GM12878 (cell line): Measurements from ENCODE around the gene SLCO3A1. TPM values are rescaled to one million over a fixed set of nuclear protein-coding genes. Genes with fewer than 3 reads are reported as not detected.

ENCODE experiments used
- ATAC-seq: fragments of 200-7000 bp; cut with Tn5 transposase; 3 replicates; pipeline ENCODE4 v1.9.1; 2020; ENCODE audit warnings: mild to moderate bottlenecking, moderate library complexity
- BruUV-seq: library from RNA; stranded (reverse); fragments of 400-500 nt; replicated peaks from 2 replicates; lab custom pipeline; 2021; lab: Mats Ljungman, UMichigan
- CTCF ChIA-PET: fragments of 300-600 bp; sonication (Branson Sonifier 250); formaldehyde crosslinking; extraction: SDS; loops from one replicate; lab custom pipeline; 2021; ENCODE audit warnings: inconsistent platforms; lab: Yijun Ruan, JAX
- POLR2A ChIA-PET: fragments of 350-600 bp; formaldehyde crosslinking; extraction: SDS; loops from one replicate; lab custom pipeline; 2021; ENCODE audit warnings: inconsistent platforms; lab: Charles Lee
- RAD21 ChIA-PET: fragments of 300-600 bp; sonication (Branson Sonifier 250); formaldehyde crosslinking; loops from one replicate; lab custom pipeline; 2023; ENCODE audit warnings: antibody characterized with exemption; ENCODE audit not compliant: unreplicated experiment; lab: Charles Lee
- SMC1A ChIA-PET: fragments of 300-600 bp; sonication (Branson Sonifier 250); formaldehyde crosslinking; loops from one replicate; lab custom pipeline; 2023; ENCODE audit not compliant: unreplicated experiment, uncharacterized antibody; lab: Charles Lee
- DNase-seq: peaks from one replicate; pipeline ENCODE4 v3.0.0-alpha.2; 2011; ENCODE audit warnings: low read depth, low spot score
- FAIRE-seq: peaks from 3 replicates; lab custom pipeline; 2011; peaks lifted over from hg19 to GRCh38; lab: Jason Lieb, UNC
- H2AFZ ChIP-seq: 2 replicates; pipeline ENCODE4 v1.6.0; 2011; ENCODE audit warnings: low read depth, low read length, control low read depth; ENCODE audit not compliant: control insufficient read depth
- H3K27ac ChIP-seq: 2 replicates; pipeline ENCODE4 v1.5.1; 2011; ENCODE audit warnings: control low read depth; ENCODE audit not compliant: control insufficient read depth, insufficient read depth
- H3K27me3 ChIP-seq, 2 experiments: replicated peaks in 1 of 2; 2 replicates each; pipeline versions ENCODE4 v1.6.0 to v1.6.1; 2011; ENCODE audit warnings: low read length in 1 of 2; ENCODE audit not compliant: control insufficient read depth in 2 of 2, insufficient read depth in 2 of 2
- H3K36me3 ChIP-seq, 2 experiments: 2 replicates each; pipeline ENCODE4 v1.5.1; 2011; ENCODE audit warnings: low read length in 1 of 2; ENCODE audit not compliant: control insufficient read depth in 2 of 2, insufficient read depth in 2 of 2
- H3K4me1 ChIP-seq: 2 replicates; pipeline ENCODE4 v1.6.1; 2011; ENCODE audit warnings: mild to moderate bottlenecking, low read length, moderate library complexity, mixed read lengths; ENCODE audit not compliant: control insufficient read depth, insufficient read depth
- H3K4me2 ChIP-seq: 2 replicates; pipeline ENCODE4 v1.6.0; 2011; ENCODE audit warnings: control low read depth; ENCODE audit not compliant: control insufficient read depth, insufficient read depth
- H3K4me3 ChIP-seq: fragments of 200-600 bp; sonication (generic); 2 replicates; pipeline ENCODE4 v1.5.1; 2016
- H3K79me2 ChIP-seq: 2 replicates; pipeline ENCODE4 v1.6.0; 2011; ENCODE audit warnings: low read length; ENCODE audit not compliant: control insufficient read depth, insufficient read depth
- H3K9ac ChIP-seq: 2 replicates; pipeline ENCODE4 v1.8.0; 2011; ENCODE audit warnings: low read length, control low read depth, mixed read lengths; ENCODE audit not compliant: control insufficient read depth, insufficient read depth
- H3K9me3 ChIP-seq: replicated peaks from 3 replicates; pipeline ENCODE4 v1.5.1; 2011; ENCODE audit warnings: mild to moderate bottlenecking, low read length; ENCODE audit not compliant: control insufficient read depth, insufficient read depth
- H4K20me1 ChIP-seq: 2 replicates; pipeline ENCODE4 v1.6.0; 2011; ENCODE audit not compliant: control insufficient read depth, insufficient read depth
- BACH1 ChIP-seq: fragments of 450-650 bp; IDR thresholded peaks from 2 replicates; pipeline ENCODE4 v1.6.1; 2017; ENCODE audit warnings: mild to moderate bottlenecking, borderline replicate concordance
- BCL11A ChIP-seq: IDR thresholded peaks from 2 replicates; pipeline ENCODE4 v1.6.1; 2011; ENCODE audit warnings: low read depth, low read length
- CBX3 ChIP-seq: fragments of 200-600 bp; sonication (generic); IDR thresholded peaks from 2 replicates; pipeline ENCODE4 v1.6.1; 2016; ENCODE audit warnings: low read depth, borderline replicate concordance
- FOXM1 ChIP-seq: IDR thresholded peaks from 2 replicates; pipeline ENCODE4 v1.6.1; 2012; ENCODE audit warnings: low read depth, mild to moderate bottlenecking, inconsistent platforms, low read length, moderate library complexity
- IRF4 ChIP-seq: IDR thresholded peaks from 2 replicates; pipeline ENCODE4 v1.6.1; 2011; ENCODE audit warnings: low read depth, low read length
- SREBF2 ChIP-seq: IDR thresholded peaks from 2 replicates; pipeline ENCODE4 v1.6.1; 2012; ENCODE audit warnings: mild to moderate bottlenecking, low read length
- WGBS: methylation state at CpG from one replicate; pipeline ENCODE4 v1.1.6; 2016; ENCODE audit warnings: low lambda C conversion rate; ENCODE audit not compliant: insufficient replicate concordance, insufficient coverage; ENCODE audit errors: missing lambda C conversion rate; 5-methylcytosine and 5-hydroxymethylcytosine counted together
- in situ Hi-C: fragments of 300-500 bp; cut with MboI; formaldehyde crosslinking; loops from 9 replicates; pipeline ENCODE4 v1.14.3; 2018; ENCODE audit warnings: mixed read lengths
- intact Hi-C: fragments of 100-400 bp; cut with micrococcal nuclease; formaldehyde crosslinking; loops from one replicate; pipeline ENCODE4 v1.14.2; 2022; ENCODE audit not compliant: unreplicated experiment
- polyA plus RNA-seq, 11 experiments: library from polyadenylated mRNA; depleted of rRNA in 4 of 11; unstranded in 6 of 11; stranded (reverse) in 5 of 11; fragments of >200 nt; fragmentation: Nextera tagmentation in 4 of 11; fragmentation: Illumina TruSeq in 1 of 11; extraction: Ambion mirVana in 4 of 11; extraction: Trizol in 1 of 11; gene quantifications; 1 replicate in 1 of 11; 2 replicates in 10 of 11; pipeline versions ENCODE4 v1.2.1 to v1.2.3, GENCODE V29; 2011 to 2016; ENCODE audit warnings: inconsistent platforms in 2 of 11, missing spikeins in 2 of 11, low read depth in 1 of 11
- total RNA-seq, 4 experiments: library from RNA; depleted of rRNA in 3 of 4; stranded (reverse); fragments of >200 nt in 3 of 4; fragmentation: Illumina TruSeq in 1 of 4; extraction: Trizol in 1 of 4; gene quantifications; 2 replicates each; pipeline versions ENCODE4 v1.2.1 to v1.2.3, GENCODE V29; 2013 to 2021
- TF ChIP-seq, protein P1 (sequence below): fragments of 450-650 bp; IDR thresholded peaks from 2 replicates; pipeline ENCODE4 v1.6.1; 2017; ENCODE audit warnings: mild to moderate bottlenecking, moderate library complexity
- TF ChIP-seq, protein P2 (sequence below): IDR thresholded peaks from 2 replicates; pipeline ENCODE4 v1.6.1; 2012; ENCODE audit warnings: low read depth, low read length, improper control_type of control experiment
- TF ChIP-seq, protein P3 (sequence below): fragments of 450-650 bp; IDR thresholded peaks from 2 replicates; pipeline ENCODE4 v1.6.1; 2014; ENCODE audit warnings: mild to moderate bottlenecking

Gene SLCO3A1
- total and polyA plus RNA-seq, 10 of the 15 experiments (the other 5 are each of a cell fraction or from before 2014, with no cell fraction given) = 0.05 to 5.9 (median 0.31) TPM

DNA sequence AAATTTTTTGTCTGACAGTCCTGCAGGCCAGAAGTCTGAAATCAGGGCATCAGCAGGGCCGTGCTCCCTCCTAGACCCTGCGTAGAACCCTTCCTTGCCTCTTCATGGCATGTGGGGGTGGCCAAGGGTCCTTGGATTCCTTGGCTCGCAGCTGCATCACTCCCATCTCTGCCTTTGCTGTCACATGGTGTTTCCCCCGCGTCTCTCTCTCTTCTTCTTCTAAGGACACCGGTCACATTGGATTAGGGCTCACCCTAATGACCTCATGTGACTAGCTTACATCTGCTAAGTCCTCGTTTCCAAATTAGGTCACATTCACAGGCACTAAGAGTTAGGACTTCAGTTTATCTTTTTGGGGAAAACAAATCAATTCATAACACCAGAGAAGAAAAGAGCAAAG is 12.0 kb downstream of the SLCO3A1 start (continued):
- TF ChIP-seq, protein P1, sequence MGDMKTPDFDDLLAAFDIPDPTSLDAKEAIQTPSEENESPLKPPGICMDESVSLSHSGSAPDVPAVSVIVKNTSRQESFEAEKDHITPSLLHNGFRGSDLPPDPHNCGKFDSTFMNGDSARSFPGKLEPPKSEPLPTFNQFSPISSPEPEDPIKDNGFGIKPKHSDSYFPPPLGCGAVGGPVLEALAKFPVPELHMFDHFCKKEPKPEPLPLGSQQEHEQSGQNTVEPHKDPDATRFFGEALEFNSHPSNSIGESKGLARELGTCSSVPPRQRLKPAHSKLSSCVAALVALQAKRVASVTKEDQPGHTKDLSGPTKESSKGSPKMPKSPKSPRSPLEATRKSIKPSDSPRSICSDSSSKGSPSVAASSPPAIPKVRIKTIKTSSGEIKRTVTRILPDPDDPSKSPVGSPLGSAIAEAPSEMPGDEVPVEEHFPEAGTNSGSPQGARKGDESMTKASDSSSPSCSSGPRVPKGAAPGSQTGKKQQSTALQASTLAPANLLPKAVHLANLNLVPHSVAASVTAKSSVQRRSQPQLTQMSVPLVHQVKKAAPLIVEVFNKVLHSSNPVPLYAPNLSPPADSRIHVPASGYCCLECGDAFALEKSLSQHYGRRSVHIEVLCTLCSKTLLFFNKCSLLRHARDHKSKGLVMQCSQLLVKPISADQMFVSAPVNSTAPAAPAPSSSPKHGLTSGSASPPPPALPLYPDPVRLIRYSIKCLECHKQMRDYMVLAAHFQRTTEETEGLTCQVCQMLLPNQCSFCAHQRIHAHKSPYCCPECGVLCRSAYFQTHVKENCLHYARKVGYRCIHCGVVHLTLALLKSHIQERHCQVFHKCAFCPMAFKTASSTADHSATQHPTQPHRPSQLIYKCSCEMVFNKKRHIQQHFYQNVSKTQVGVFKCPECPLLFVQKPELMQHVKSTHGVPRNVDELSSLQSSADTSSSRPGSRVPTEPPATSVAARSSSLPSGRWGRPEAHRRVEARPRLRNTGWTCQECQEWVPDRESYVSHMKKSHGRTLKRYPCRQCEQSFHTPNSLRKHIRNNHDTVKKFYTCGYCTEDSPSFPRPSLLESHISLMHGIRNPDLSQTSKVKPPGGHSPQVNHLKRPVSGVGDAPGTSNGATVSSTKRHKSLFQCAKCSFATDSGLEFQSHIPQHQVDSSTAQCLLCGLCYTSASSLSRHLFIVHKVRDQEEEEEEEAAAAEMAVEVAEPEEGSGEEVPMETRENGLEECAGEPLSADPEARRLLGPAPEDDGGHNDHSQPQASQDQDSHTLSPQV = no peak

DNA sequence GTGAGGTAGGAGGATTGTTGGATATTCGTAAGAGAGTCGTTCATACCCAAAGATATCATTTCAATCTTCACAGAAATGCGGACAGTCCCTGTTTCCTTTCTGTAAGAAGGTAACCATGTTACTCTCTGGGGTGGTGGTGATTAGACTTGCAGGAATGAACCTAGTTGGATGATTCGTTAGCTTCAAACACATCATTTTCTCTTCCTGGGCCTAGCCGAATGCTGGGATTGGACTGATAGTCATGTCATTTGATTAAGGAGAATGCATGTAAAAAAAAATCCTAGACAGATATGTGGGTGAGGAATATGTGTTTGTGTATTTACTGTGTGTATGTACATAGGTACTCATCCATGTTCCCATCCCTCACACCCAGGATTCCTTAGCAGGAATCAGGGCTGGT is 12.4 kb downstream of the SLCO3A1 start:
- Histone ChIP-seq H3K4me2 (no peak overlapping the region), H3K4me3 (no peak overlapping the region), H3K9ac (no peak overlapping the region), H3K79me2 (no peaks in the 10 kb centered on the region), H4K20me1 (no peaks in the 10 kb centered on the region), H3K27ac (no peak overlapping the region), H3K36me3 (no peaks in the 10 kb centered on the region), H2AFZ (no peak overlapping the region), H3K27me3 (no peaks in the 10 kb centered on the region), H3K9me3 (no peaks in the 10 kb centered on the region), H3K4me1 (no peaks in the 10 kb centered on the region)
- RAD21 ChIA-PET = no interaction called here
- DNase-seq = no peak
- intact Hi-C loops (no loop called here), in situ Hi-C loops (no loop called here)
- FAIRE-seq = no peak
- POLR2A ChIA-PET = no interaction called here
- BruUV-seq = no TSS peak
- CTCF ChIA-PET = no interaction called here
- TF ChIP-seq, protein P2, sequence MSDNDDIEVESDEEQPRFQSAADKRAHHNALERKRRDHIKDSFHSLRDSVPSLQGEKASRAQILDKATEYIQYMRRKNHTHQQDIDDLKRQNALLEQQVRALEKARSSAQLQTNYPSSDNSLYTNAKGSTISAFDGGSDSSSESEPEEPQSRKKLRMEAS = no peak
- TF ChIP-seq FOXM1 (no peak), IRF4 (no peak), BACH1 (no peak), SREBF2 (no peak), BCL11A (no peak), CBX3 (no peak)
- TF ChIP-seq, protein P3, sequence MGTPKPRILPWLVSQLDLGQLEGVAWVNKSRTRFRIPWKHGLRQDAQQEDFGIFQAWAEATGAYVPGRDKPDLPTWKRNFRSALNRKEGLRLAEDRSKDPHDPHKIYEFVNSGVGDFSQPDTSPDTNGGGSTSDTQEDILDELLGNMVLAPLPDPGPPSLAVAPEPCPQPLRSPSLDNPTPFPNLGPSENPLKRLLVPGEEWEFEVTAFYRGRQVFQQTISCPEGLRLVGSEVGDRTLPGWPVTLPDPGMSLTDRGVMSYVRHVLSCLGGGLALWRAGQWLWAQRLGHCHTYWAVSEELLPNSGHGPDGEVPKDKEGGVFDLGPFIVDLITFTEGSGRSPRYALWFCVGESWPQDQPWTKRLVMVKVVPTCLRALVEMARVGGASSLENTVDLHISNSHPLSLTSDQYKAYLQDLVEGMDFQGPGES = no peak
- WGBS = 40% methylated on average over 5 of the region's 5 CpGs
- SMC1A ChIA-PET = no interaction called here
- ATAC-seq = no peak
